HG03108 (cell line): ENCODE data around the gene FAM149B1.

Experiments
- ATAC-seq: cut with Tn5 transposase; IDR thresholded peaks from one replicate; pipeline ENCODE4 v1.9.1; 2021; ENCODE audit warnings: moderate library complexity; ENCODE audit not compliant: unreplicated experiment

The FAM149B1 gene

GRCh38 chr10:73172867-73173266 lies 4.9 kb downstream of the FAM149B1 start:
- no peak for ATAC-seq

GRCh38 chr10:73174148-73174925 lies 6.4 kb downstream of the FAM149B1 start:
- ATAC-seq, result no peak

DNA sequence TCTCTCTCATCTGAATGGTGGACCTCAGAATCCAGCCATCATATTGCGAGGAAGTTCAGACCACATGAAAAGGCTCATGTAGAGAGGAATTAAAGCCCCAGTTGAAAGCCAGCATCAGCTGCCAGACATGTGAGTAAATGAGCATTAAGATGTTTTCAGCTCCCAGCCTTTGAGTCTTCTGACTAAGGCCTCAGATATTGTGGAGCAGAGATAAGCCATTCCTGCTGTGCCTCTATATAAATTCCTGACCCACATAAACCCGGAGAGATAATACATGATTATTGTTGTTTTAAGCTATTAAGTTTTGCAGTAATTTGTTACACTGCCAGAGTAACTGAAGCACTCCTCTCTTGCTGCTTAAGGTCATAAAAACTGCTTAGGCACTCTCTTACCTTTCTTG lies 14.6 kb downstream of the FAM149B1 start:
- ATAC-seq, result no peak

DNA sequence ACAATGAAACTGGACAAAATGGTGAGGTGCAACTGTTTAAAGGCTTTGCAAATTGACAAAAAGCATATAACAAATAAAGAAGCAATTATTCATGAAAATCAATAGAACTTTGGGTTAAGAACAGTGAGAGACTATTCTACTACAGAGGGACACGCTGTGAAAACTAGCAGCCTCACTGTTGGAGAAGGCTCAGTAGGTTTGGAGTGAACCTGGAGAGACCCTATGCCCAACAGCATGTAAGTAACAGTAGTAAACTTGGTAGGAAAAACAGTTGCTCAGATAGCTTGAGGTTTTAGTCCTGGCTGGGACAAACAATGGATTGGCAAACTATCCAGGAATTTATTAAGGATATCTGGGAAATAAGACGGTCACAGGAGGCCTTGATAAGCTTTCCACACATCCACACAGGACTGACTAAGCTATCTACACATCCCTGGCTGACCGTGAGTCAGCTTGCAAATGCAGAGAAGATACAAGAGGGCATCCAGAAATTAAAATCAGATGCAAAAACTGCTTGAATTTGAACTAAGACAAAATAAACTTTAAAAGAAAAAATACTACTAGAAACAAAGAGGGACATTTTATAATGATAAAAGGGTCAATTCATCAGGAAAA lies 15.9 kb downstream of the FAM149B1 start:
- ATAC-seq, result no peak

- ATAC-seq, result no peak
These were observed 18.3 kb downstream of the FAM149B1 start for GRCh38 chr10:73186266-73186665.

DNA sequence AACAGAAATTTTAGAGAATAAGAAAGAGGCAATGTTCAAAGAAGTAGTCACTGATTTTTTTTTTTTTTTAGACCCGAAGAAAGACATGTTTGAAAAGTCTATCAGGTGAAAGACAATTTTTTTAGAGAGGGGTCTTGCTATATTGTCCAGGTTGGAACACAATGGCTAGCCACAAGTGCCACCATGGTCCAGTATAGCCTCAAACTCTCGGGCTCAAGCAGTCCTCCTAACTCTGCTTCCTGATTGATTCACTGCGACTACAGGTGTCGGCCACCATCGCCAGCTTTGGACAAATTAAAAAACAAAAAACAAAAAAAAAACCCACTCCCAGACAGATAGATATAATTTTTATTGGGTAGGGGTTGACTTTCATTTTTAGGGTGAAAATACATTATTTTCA lies 22.3 kb downstream of the FAM149B1 start:
- no peak for ATAC-seq

DNA sequence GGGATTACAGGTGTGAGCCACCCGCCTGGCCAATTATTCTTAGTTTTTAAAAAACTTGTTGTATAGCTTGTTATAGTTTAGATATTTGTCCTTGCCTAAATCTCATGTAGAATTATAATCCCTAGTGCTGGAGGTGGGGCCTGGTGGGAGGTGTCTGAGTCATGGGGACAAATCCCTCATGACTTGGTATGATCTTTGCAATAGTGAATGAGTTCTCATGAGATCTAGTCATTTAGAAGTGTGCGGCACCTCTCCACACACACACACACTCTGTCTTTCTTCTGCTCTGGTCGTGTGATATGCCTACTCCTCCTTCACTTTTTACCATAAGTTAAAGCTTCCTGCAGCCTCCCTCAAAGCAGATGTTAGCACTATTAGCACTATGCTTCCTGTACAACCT lies 37.2 kb downstream of the FAM149B1 start:
- no peak for ATAC-seq

GRCh38 chr10:73205890-73206289 lies 38.0 kb downstream of the FAM149B1 start:
- ATAC-seq, result no peak

GRCh38 chr10:73206385-73206784 lies 38.5 kb downstream of the FAM149B1 start:
- ATAC-seq, result no peak

GRCh38 chr10:73207883-73208282 lies 40.0 kb downstream of the FAM149B1 start:
- no peak for ATAC-seq

DNA sequence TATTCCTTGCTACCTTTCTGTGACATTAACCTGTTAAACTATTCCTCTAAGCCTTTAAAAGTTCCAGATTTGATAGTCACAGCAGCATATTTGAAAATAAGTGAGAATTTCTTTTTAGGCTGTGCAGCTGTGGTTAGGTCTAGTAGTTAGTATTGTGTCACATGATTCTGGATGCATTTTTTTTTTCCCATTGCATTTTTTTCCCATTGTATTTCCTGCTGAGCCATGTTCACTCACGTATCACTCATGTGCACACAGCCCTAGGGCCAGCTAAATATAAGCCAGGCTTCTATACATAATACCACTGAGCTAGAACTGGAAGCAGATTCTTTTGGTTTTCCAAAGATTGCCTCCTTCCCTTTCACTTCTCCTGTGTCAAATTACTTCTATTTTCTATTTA lies 41.8 kb downstream of the FAM149B1 start:
- no peak for ATAC-seq

DNA sequence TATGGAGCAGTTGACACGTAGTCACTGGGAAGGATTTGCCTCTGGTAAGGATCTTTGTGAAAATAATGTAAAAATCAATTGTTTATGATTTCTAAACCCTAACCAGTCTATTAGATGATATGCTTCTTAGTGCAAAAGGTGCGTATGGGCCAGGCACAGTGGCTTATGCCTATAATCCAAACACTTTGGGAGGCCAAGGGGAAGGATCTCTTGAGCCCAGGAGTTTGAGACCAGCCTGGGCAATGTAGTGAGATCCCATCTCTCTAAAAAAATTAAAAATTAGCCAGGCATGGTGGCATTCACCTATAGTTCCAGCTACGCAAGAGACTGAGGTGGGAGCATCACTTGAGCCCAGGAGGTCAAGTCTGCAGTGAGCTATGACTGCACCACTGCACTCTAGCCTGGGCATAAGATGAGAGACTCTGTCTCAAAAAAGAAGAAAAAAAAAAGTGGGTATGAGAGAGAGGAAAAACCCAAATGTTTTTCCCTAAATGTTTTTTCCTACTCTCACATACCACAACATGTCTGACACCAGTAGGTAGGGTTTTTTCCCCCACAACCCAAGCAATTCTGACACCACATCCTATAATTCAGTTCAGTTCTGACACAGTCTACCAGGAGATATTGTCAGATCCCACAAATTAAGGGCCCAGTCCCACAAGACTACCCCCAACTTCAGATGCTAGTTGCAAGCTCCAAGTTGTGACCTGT lies 42.6 kb downstream of the FAM149B1 start:
- ATAC-seq, result no peak

- ATAC-seq, result no peak
These were observed 43.3 kb downstream of the FAM149B1 start for GRCh38 chr10:73211106-73211811.

GRCh38 chr10:73215749-73216148 lies 47.8 kb downstream of the FAM149B1 start:
- ATAC-seq, result no peak

DNA sequence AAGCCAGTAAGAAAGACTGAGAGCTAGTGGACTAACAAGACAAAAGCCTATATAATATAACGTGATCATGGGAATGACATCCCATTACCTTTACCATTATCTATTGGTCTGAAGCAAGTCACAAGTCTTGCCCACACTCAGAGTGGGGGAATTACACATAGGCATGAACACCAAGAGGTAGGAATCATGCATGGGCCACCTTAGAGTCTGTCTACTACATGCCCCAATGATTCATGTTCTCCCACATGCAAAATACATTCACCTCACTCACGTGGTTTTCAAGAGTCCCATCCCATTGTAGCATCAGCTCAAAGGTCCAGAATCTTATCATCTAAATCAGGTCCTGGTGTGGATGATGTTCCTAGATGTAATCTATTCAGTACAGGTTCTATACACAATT lies 49.7 kb downstream of the FAM149B1 start:
- ATAC-seq, result no peak

DNA sequence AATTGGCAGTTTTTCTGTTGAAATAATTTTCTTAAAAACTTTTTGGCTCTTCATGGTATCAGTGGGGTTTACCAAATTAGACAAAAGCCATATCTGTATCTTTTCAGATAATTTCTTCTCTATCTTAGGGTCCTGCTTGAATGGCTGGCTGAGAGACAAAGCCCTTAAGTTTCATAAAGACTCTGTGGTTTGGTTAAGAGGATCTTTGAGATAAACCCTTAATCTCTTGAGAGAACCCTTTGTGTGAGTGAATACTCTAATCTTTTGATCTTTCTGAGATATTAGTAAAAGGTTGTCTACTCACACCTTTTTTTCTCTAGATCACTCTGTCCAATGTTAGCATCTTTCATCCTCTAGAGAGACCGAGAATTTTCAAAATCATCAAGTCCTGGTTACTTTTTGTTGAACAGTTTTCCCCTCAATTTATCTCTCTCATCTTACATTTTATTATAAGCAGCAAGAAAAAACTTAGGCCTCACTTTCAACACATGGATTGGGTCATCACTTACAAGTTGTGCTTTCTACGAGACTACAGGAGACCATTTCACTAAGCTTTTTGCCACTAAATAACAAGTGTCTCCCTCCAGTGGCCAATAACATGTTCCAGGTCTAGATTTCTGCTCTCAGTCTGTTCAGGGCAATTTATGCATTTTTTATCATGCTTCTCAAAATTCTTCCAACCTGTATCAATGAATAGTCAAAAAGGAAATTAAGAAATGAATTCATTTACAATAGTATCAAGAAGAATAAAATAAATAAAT lies 50.7 kb downstream of the FAM149B1 start:
- no peak for ATAC-seq

- ATAC-seq, result no peak
These were observed 51.5 kb downstream of the FAM149B1 start for GRCh38 chr10:73219384-73219783.

- ATAC-seq, result no peak
These were observed 53.1 kb downstream of the FAM149B1 start for GRCh38 chr10:73220989-73221388.

DNA sequence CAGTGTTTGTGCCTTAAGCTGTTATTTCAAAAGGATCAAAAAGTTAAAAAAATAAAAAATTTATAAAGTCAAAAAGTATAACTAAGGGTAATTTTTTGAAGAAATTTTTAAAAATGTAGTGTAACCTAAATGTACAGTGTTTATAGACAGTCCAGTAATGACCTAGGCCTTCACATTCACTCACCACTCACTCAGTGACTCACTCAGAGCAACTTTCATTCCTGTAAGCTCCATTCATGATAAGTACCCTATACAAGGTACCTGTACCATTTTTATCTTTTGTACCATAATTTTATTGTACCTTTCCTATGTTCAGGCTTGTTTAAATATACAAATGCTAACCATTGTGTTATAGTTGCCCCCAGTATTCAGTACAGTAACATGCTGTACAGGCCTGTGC lies 57.6 kb downstream of the FAM149B1 start:
- ATAC-seq, result no peak

- no peak for ATAC-seq
These were observed 58.7 kb downstream of the FAM149B1 start for GRCh38 chr10:73226663-73227062.

DNA sequence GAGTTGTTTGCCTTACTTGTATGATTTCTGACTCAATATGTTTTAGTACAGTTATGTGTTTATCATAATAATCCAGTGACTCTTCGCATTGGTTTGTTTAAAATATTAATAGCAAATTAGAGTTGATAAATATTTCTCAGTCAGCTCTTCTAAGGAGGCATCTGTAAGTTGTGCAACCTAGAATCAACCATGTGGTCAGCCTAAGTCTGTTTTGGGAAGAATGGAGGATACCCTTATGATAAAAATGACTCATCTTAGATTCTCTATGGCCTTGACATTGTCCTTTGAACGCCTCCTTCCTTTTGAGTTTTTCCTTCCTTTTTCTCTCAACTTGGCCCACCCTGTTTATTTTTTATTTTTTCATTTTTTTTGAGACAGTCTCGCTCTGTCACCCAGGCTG lies 60.3 kb downstream of the FAM149B1 start:
- ATAC-seq, result no peak
